HL-60/S4 treated with phorbol 12-myristate 13-acetate at 8.2 ng/mL for 4 days and 3 days (cell line): Measurements from ENCODE around the gene CHP2.
"Not testable (repeated sequence)": the region's sequence is repeated elsewhere in the genome, so short reads cannot be mapped to it uniquely, and the experiment has no call there.

ENCODE experiments used
- in situ Hi-C: fragments of 300-500 bp; cut with MboI; formaldehyde crosslinking; loops from 2 replicates; pipeline ENCODE4 v1.15.0; 2022; ENCODE audit warnings: low sequenced_read_pairs

The CHP2 gene

DNA sequence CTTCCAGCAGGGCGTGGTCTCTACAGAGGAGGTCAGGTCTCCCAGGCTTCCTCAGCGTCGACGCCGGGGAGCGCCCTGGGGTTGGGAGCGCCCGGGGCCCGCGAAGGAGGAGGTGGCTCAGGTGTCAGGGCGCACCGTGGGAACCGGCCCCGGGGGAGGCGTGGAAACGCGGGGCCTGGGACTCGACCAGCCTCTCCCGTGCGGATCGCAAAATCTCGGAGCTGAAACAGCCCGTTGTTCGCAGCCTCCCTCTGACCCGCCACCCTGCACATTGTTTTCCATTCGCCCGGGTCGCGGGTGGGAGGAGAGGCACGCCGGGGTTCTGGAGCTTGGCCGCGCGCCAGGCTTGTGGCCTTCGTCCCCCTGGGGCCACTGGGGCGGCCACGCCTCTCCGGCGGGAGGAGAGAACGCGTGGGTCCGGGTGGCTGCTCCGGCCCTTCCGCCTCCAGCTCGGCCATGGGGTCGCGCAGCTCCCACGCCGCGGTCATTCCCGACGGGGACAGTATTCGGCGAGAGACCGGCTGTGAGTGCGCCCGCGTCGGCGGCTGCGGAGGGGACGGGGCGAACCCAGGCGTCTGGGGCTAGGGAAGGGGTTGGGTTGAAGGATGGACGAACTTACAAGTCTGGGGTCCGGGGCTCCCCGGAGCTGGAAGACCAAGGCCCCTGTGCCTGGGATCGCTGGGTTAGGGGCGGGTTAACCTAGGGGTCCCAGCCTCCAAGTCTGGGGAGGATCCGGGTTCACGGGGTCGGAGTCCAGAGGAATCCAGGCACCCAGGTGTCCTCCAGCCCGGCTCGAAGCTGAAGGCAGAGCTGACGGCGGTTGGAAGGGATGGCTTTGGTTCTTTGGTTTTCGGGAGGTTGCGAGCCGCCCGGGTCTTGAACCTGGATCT, at the start of gene CHP2:
CHP2 (plus strand) TSS at position 433 of the 890 bp plus-strand sequence; CDS start at position 457, 24 bp downstream.
- in situ Hi-C loops, result no loop called here

DNA sequence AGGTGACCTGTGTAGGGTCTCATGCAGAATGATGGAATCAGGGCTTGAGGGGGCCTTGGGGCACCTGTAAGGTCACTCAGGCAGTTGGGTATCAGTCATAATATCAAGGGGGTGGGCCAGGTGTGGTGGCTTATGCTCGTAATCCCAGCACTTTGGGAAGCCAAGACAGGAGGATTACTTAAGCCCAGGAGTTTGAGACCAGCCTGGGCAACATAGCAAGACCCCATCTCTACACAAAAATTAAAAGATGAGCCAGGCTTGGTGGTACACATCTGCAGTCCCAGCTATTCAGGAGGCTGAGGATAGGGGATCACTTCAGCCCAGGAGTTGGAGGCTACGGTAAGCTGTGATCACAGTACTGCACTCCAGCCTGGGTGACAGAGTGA, 49.3 kb upstream of the CHP2 start:
- in situ Hi-C loops, result no loop called here

DNA sequence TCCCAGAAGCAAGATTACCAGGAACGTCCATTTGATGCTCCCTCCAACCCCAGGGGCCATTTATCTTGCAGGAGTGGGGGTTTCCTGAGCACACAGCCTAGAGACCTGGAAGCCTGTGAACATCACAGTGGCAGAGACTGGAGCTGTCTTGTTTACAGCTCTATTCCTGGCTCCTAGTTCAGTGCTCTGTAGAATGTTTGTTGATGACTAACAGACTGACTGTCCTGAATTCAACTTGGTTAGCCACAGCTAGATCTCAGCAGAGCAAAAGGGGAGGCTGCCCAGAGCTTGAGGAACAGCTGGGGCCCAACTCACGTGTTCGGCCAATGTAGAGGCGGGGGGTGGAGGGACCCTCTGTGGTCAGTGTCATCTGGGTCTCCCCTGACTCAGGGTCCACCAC, 48.4 kb upstream of the CHP2 start:
- in situ Hi-C loops, result no loop called here

DNA sequence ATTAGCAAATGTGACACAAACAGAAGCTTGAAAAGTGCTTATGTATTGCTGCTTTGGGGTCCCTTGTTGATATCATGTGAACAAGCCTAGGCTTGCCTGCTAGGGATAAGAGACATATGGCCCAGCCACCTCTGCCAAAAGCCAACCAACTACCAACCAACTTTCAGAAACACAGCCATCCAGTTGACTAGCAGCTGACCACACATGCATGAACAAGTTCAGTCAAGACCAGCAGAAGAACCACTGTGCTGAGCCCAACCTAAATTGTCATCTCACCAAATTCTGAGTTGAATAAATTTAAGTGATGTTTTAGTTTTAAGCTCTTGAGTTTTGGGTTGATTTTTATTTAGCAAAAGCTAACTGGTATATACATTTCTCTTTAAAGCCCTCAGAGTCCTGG, 45.3 kb upstream of the CHP2 start:
- in situ Hi-C loops, result no loop called here

DNA sequence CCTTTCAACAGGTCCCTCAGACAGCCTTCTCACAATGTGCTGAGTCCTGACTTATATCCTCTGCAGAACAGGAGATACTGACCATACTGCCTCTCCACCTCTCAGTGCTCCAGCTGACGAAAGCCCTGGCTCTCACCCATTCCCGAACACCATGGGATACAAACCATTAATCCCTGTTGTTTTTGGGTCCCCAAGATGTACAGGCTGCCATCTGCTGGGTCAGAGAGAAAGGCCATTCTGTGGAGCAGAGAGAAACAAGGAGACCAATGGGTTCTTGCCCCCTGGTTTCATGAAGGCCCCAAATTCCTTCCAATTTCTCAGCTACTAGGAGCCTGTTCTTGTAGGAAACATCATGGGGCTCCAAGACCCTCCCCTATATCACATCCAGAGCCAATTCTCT, 44.8 kb upstream of the CHP2 start:
- in situ Hi-C loops, result no loop called here

DNA sequence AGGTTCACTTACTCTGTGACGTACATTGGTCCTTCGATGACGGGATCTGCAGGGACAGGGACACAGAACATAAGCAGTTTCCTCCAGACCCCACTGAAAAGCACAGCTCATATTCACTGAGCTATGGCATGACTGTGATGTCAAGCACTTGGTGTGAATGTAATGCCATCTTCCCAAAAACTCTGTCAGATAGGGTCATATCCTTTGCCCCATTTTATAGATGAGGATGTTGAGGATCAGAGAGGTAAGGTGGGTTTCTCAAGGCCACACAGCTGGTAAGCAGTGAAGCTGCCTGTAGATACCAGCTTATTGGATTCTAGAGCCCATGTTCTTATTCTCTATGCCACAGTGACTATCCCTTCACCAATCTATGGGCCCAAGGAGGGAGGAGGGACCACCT, 44.3 kb upstream of the CHP2 start:
- in situ Hi-C loops, result no loop called here

DNA sequence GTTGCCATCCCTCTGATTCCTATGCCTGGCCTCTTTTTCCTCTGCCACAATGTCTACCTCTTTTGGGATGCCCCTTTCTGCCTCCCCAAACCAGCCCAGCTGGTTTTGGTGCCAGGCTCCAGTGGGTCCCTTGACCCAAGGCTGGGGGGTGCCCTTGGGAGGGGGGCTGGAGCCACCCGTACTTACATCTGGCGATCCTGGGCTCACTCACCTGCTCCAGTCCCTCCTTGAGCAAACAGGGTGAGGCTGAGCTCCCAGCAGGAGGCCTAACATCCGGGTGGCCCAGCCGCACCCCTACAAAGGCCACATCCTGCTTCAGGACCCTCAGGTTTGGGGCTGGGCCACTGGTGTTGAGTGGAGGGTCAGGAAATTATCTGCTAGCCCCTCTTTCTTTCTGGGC, 43.0 kb upstream of the CHP2 start:
- in situ Hi-C loops, result no loop called here

DNA sequence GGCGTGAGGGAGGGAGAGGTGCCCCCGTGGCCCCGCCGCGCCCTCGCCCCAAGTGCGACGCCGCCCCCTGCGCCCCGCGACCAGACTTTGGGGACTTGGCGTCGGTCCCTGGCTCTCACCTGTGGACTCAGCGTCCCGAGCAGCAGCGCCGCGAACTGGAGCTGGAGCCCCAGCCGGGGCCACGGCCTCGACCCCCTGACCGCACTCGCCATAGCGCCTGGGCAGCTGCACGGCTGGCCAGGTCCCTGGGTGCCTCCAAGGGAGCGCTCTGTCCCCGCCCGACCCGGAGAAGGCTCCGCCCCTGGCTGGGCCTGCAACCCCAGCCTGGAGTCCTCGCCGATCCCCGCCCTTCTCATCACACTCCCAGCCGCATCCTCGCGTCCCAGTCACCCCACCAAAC, 41.9 kb upstream of the CHP2 start, which contains the start of gene ERN2:
ERN2 (minus strand) TSS at position 247 of the 400 bp plus-strand sequence; CDS start at position 212, 35 bp downstream.
- in situ Hi-C loops, result no loop called here

DNA sequence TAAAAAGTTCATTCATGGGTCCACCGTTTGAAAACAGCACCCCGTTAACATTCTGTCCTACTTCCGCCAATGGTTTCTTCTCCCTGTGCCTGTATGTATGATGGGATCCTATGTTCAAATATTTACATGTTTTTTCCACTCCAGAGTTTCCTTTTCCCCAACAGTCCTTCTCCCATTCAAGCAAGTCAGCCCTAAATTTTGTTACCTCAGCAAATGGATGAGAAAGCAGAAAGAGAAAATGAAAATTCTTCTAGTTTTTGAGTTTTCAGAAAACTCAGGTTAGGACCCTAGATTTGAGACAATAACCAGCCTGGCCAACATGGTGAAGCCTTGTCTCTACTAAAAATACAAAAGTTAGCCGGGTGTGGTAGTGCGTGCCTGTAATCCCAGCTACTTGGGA, 38.3 kb upstream of the CHP2 start:
- in situ Hi-C loops, result no loop called here

DNA sequence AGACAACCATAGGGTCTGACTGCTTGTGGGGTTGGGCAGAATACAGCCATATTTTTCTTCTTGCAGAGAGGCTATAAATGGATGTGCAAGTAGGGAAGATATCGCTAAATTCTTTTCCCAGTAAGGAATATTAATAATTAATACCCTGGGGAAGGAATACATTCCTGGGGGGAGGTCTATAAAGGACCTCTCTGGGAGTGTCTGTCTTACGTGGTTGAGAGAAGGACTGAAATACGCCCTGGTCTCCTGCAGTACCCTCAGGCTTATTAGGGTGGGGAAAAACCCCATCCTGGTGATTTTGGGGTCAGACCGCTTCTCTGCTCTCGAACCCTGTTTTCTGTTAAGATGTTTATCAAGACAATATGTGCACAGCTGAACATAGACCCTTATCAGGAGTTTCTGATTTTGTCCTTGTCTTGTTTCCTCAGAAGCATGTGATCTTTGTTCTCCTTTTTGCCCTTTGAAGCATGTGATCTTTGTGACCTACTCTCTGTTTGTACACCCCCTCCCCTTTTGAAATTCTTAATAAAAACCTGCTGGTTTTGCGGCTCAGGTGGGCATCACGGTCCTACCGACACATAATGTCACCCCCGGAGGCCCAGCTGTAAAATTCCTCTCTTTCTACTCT, 32.1 kb upstream of the CHP2 start:
- in situ Hi-C loops, result not testable (repeated sequence)

DNA sequence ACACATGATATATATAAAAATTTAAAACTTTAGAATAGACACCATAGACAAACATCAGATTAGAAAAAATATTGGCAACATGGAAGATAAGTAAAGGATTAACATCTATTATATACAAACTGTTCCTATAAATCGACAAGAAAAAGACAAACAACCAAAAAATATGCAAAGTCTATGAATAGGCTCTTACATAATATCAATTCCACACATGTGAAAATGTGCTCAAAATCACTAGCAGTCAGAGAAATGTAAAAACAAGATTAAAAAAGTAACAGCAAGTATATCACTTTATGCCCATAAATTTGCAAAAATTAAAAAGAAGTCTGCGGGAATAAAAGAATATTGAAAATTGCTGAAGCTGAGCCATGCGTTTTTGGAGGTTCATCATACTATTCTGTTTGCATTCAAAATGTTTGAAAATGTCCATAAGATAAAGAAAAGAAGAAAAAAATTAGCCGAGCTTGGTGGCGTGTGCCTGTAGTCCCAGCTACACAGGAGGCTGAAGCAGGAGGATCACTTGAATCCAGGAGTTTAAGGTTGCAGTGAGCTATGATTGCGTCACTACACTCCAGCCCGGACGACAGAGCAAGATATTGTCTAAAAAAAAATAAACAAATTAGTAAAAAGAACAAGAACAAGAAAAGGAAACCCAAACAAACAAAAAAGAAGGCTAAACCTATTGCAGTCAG, 30.6 kb upstream of the CHP2 start:
- in situ Hi-C loops, result no loop called here

DNA sequence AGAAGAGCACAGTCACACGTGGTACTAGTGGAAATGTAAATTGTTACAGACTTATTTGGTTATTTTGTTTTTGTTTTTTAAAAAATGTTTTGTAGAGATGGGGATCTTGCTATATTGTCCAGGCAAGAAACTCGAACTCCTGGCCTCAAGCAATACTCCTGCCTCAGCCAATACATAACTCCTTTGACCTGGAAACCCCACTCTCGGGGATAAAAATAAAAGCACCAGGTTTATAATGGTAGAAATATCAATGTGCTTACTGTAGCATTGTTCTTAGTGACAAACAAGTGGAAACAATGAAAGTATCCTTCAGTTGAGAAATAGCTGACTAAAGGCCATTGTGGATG, 30.1 kb upstream of the CHP2 start:
- in situ Hi-C loops, result no loop called here

DNA sequence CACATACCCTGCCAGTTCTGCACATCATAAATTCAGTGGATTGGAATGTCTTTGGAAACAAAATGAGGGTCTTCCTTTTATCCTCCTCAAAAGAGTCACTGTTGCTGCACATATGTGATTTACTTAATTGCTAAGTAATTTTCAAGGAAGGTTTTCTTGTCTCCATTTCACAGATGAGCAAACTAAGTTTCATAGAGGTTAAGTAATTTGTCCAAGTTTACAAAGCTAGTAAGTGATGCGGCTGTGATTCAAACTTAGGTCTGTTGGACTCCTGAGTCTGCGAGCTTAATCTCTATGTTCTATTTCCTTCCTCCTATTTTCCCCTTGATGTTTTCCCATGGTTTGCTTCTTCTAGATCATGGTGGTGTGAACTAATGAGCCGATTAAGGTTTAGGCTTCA, 28.1 kb upstream of the CHP2 start:
- in situ Hi-C loops, result no loop called here

DNA sequence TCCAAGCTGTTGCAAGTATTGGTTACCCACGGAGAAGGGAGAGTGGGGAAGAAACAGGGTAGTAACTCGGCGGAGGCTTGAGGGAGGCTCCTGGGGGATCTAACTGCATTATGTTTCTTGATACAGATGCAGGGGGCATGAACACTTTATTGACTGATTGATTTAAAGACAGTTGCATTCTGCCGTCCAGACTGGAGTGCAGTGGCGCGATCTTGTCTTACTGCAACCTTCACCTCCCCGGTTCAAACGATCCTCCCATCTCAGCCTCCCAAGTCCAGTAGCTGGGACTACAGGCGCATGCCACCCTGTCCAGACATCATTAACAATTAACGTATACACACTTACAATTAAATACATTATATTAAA, 26.7 kb upstream of the CHP2 start:
- in situ Hi-C loops, result no loop called here

DNA sequence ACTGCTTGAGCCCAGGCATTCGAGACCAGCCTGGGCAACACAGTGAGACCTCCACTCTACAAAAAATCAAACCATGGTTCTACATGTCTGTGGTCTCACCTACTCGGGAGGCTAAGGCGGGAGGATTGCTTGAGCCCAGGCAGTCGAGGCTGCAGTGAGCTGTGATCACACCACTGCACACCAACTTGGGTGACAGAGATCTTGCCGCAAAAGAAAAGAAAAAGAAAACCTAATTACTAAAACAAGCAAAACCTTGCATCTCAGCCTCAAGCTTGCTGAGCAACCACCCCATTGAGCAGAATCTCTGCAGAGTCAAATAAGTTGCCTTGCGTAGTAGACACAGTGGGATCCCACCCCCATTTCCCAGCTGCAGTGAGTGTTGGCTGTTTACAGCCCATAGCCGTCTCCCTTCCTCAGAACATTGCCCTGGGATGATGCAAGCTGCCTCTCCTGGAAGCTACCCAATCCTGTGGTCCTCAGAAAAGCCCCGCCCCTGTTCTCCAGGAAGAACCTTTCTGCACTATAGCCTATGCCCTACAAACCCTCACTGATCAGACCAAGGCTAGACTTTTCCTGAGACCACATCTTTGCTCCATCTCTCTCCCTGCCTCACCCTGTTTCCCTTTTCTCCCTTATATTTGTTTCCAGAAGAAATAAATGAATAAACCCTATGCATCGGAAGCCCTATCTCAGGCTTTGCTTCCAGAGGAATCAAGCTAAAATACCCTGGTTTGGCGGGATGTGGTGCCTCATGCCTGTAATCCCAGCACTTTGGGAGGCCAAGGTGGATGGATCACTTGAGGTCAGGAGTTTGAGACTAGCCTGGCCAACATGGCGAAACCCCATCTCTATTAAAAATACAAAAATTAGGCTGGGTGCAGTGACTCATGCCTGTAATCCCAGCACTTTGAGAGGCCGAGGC, 25.1 kb upstream of the CHP2 start:
- in situ Hi-C loops, result loop anchor here (10.0 kb wide), 1 partner anchor 65 kb away; no protein-coding TSS in a partner anchor

DNA sequence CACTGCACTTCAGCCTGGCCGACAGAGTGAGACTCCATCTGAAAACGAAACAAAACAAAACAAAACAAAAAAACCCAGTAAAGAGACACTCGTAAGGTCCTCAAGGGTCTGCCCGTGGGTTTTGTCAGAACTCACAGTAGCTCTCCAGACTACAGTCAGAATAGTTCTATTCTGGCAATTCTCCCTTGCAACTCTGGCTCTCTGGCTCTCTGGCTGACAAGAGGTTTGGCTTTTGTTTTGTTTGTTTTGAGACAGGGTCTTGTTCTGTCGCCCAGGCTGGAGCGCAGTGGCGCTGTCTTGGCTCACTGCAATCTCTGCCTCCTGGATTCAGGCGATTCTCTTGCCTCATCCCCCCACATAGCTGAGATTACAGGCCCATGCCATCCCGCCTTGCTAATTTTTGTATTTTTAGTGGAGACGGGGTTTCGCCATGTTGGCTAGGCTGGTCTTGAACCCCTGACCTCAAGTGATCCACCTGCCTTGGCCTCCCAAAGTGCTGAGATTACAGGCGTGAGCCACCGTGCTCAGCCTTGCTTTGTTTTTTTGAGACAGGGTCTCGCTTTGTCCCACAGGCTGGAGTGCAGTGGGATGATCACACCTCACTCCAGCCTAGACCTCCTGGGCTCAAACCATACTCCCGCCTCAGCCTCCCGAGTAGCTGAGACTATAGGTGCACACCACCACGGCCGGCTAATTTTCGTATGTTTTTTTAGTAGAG, 20.5 kb upstream of the CHP2 start:
- in situ Hi-C loops, result loop anchor here (10.0 kb wide), 1 partner anchor 60 kb away; no protein-coding TSS in a partner anchor

DNA sequence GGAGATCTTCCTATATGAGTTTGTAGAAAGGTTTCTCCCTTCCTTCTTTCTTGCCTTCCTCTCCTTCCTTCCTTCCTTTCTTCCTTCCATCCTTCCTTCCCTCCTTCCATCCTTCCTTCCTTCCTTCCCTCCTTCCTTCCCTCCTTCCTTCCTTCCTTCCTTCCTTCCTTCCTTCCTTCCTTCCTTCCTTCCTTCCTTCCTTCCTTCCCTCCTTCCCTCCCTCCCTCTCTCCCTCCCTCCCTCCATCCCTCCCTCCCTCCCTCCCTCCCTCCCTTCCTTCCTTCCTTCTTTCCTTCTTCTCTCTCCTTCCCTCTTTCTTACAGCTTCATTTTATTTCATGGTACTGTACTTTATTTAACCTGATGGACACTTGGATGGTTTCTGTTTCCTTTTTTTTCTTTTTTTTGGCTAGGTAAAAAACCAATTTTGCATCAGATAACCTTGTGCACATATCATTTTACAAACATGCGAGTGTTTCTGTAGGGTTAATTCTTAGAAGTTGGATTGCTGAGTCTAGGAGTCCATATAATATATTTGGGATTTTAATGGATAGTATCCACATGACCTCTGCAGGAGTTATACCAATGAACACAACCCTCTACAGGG, 17.3 kb upstream of the CHP2 start:
- in situ Hi-C loops, result loop anchor here (10.0 kb wide), 1 partner anchor 57 kb away; no protein-coding TSS in a partner anchor

DNA sequence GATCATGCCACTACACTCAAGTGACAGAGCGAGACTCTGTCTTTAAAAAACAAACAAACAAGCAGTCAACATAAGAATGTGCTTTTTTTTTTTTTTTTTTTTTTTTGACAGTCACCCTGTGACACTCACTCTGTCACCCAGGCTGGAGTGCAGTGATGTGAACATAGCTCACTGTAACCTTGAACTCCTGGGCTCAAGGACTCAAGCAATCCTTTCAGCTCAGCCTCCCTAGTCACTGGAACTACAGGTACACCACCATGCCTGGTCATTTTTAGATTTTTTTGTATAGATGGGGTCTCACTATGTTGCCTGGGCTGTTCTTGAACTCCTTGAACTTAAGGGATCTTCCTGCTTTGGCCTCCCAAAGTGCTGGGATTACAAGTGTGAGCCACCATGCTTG, 15.3 kb upstream of the CHP2 start:
- in situ Hi-C loops, result loop anchor here (10.0 kb wide), 1 partner anchor 55 kb away; no protein-coding TSS in a partner anchor

DNA sequence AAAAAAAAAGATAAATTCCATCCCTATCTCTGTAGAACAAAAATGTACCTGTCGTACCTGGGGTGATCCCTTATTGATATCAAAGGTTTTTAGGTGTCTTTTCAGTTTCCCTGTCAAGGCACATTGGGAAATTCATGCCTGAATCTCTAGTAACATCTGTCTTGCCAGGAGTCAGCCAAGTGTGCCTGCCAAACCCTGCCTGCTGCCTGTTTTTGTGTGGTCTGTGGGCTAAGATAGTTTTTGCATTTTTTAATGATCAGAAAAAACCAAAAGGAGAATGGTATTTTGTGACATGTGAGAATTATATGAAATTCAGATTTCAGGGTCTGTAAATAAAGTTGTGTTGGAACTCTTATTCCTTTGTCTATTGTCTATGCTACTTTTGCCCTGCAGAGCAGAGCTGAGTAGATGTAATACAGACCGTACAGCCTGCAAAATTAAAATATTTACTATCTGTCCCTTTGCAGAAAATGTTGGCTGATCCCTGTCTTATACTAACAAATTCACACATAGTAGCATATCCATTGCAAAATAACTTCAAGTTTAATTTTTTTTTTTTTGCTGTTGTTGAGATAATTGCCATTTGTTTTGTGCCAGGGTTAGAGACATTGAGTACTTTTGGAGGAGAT, 13.0 kb upstream of the CHP2 start:
- in situ Hi-C loops, result no loop called here
